Adrenal gland (tissue), 12 donors: ENCODE results near the gene LAMP1. TPM values are rescaled to one million over a fixed set of nuclear protein-coding genes. Genes with fewer than 3 reads are reported as not detected.
"Not testable (repeated sequence)": the region's sequence is repeated elsewhere in the genome, so short reads cannot be mapped to it uniquely, and the experiment has no call there.

Experiments used
- DNase-seq, 7 donors: peaks; one replicate each; pipeline ENCODE4 v3.0.0-alpha.2; 2019 to 2020
- H3K27ac ChIP-seq, 5 donors: fragments of 200-600 bp; sonication (generic) in 4 of 5; 1 replicate in 3 of 5; 2 replicates in 2 of 5; pipeline versions ENCODE4 v1.5.1 to v1.8.0; 2016 to 2020; ENCODE audit warnings: mild to moderate bottlenecking in 1 of 5
- H3K27me3 ChIP-seq: fragments of 200-600 bp; 2 replicates; pipeline ENCODE4 v1.8.0; 2021
- H3K36me3 ChIP-seq, 2 donors: fragments of 200-600 bp; replicated peaks in 1 of 2; 1 replicate in 1 of 2; 2 replicates in 1 of 2; pipeline versions ENCODE4 v1.5.1 to v1.8.0; 2018 to 2022
- H3K4me1 ChIP-seq, 2 donors: fragments of 200-600 bp; replicated peaks in 1 of 2; 1 replicate in 1 of 2; 2 replicates in 1 of 2; pipeline versions ENCODE4 v1.5.1 to v1.8.0; 2018 to 2021
- H3K4me3 ChIP-seq, 4 donors: fragments of 200-600 bp; sonication (generic) in 3 of 4; one replicate each; pipeline ENCODE4 v1.5.1; 2016 to 2018
- H3K9me3 ChIP-seq, 3 donors: fragments of 200-600 bp; sonication (generic) in 1 of 3; replicated peaks in 1 of 3; 1 replicate in 2 of 3; 2 replicates in 1 of 3; pipeline versions ENCODE4 v1.5.1 to v1.8.0; 2016 to 2021
- POLR2A ChIP-seq, 2 donors: fragments of 450-650 bp; IDR thresholded peaks; one replicate each; pipeline ENCODE4 v1.6.1; 2017; ENCODE audit warnings: antibody characterized with exemption in 2 of 2, mild to moderate bottlenecking in 2 of 2, moderate library complexity in 1 of 2
- WGBS, 4 donors: extraction: QIAGEN DNeasy Blood & Tissue Kit in 2 of 4; methylation state at CpG; one replicate each; pipeline versions ENCODE4 v1.1.5 to v1.1.7; 2013 to 2017; 5-methylcytosine and 5-hydroxymethylcytosine counted together
- intact Hi-C, 2 donors: fragments of 100-400 bp; cut with DNase I; formaldehyde crosslinking; loops; one replicate each; pipeline versions ENCODE4 v1.14.1 to v1.15.0; 2022 to 2023
- polyA plus RNA-seq, 3 donors: library from polyadenylated mRNA; stranded (reverse); fragments of 200-250 nt in 2 of 3; fragments of 350-450 nt in 1 of 3; fragmentation: Illumina TruSeq in 1 of 3; extraction: RNeasy Lipid Tissue Mini Kit (QIAGEN cat#74804) in 1 of 3; gene quantifications; one replicate each; pipeline ENCODE4 v1.2.3, GENCODE V29; 2013 to 2014
- total RNA-seq, 9 donors: library from RNA; depleted of rRNA in 4 of 9; stranded (reverse); fragments of >200 nt in 4 of 9; fragments of 120-200 nt in 1 of 9; fragmentation: NEBNext Ultra II Directional in 1 of 9; extraction: Animal tissue kit (Norgen Biotek cat#: 25700) in 1 of 9; gene quantifications; one replicate each; pipeline versions ENCODE4 v1.1.0 to v1.2.4, GENCODE V29; 2013 to 2023
- TF ChIP-seq, protein P1 (sequence below), 6 experiments: fragments of 450-650 bp in 4 of 6; fragments of 200-600 bp in 2 of 6; sonication (generic) in 1 of 6; IDR thresholded peaks; 1 replicate in 5 of 6; 2 replicates in 1 of 6; pipeline versions ENCODE4 v1.5.1 to v1.8.0; 2016 to 2021; ENCODE audit warnings: antibody characterized with exemption in 6 of 6, mild to moderate bottlenecking in 2 of 6, moderate library complexity in 1 of 6
- donor health status: healthy with polysubstance abuse.
- donor health status: Bipolar disorder and iron deficiency.
- donor health status: DM: yes; HTN: yes; CAD: no.
- donor health status: DM: no; HTN: no; CAD: no.
- donor health status: DM: no; HTN: no; CAD: no.
- donor health status: DM: yes; HTN: yes; CAD: no.

The LAMP1 gene
- total and polyA plus RNA-seq, 12 donors = 40.6 to 267 (median 172) TPM

DNA sequence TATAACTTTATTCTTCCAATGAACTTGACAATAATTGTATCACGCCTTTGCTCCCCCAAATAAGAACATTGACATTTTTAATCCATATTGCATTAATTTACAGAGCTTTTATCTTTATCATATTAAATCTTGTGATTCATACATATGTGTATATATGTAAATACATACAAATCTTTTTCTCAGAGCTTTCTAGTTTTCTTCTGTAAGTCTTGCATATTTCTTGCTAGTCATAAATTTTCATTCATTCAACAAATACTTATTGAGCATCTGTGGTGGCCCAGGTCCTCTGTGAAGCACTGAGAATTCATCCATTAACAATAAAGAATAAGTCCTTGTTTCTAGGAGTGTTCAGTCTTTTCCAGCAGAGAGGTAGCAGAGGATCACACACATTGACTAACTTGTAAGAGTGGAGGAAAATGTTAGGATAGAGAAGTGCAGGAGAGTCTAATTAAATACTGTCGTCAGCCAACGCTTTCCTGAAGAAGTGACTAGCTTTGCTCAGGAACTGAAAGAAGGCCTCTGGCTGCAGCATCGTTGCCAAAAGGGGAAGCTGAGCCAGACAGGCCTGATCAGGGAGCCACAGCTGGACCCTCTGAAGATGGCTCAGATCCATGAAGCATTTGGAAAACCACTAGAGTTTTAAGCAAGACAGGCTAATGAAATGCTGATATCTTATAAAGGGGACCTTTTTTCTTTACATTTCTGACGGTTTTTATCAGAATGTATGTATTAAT lies 38.6 kb upstream of the LAMP1 start:
- TF ChIP-seq, protein P1, sequence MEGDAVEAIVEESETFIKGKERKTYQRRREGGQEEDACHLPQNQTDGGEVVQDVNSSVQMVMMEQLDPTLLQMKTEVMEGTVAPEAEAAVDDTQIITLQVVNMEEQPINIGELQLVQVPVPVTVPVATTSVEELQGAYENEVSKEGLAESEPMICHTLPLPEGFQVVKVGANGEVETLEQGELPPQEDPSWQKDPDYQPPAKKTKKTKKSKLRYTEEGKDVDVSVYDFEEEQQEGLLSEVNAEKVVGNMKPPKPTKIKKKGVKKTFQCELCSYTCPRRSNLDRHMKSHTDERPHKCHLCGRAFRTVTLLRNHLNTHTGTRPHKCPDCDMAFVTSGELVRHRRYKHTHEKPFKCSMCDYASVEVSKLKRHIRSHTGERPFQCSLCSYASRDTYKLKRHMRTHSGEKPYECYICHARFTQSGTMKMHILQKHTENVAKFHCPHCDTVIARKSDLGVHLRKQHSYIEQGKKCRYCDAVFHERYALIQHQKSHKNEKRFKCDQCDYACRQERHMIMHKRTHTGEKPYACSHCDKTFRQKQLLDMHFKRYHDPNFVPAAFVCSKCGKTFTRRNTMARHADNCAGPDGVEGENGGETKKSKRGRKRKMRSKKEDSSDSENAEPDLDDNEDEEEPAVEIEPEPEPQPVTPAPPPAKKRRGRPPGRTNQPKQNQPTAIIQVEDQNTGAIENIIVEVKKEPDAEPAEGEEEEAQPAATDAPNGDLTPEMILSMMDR (IDR thresholded peaks at IDR 0.05) = no peak
- no peak for TF ChIP-seq POLR2A (IDR thresholded peaks at IDR 0.05)
- Histone ChIP-seq H3K4me1 (no peaks in the 10 kb centered on the region), H3K9me3 (no peaks in the 10 kb centered on the region), H3K27me3 (no peaks in the 10 kb centered on the region), H3K36me3 (peaks cover 0 to 64% of the 10 kb centered on the region in 2 donors), H3K27ac (no peak overlapping the region), H3K4me3 (no peak overlapping the region)
- WGBS, 4 donors = 82 to 87% (median 84%) methylated on average over 5 of the region's 5 CpGs
- DNase-seq = peak in 2 of 7 donors; percentile 38 to 48
- intact Hi-C loops = no loop called here

DNA sequence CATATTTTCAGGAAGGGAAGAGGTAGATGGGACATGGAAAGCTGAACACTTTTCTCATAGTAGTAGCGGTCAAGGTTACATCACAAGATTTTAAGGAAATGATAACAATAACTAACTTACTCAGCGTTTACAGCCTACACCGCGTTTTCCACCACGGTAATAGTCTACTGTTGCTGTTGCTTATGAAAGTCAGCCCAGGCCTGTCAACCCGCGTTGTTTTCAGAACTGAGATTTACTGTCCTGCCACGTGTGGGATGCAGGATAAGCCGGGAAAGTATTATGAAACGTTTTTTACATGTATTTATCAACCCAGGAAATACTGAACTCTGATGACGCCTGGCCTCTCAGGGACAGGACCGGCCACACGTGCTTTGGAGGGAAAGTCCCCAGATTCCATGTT lies 36.0 kb upstream of the LAMP1 start:
- Histone ChIP-seq H3K27ac (no peak overlapping the region), H3K36me3 (peaks cover 0 to 54% of the 10 kb centered on the region in 2 donors), H3K4me1 (no peaks in the 10 kb centered on the region), H3K9me3 (no peaks in the 10 kb centered on the region), H3K4me3 (no peak overlapping the region), H3K27me3 (no peaks in the 10 kb centered on the region)
- DNase-seq = peak in 1 of 7 donors; percentile 33
- no peak for TF ChIP-seq POLR2A (IDR thresholded peaks at IDR 0.05)
- TF ChIP-seq, protein P1 (IDR thresholded peaks at IDR 0.05) = no peak
- WGBS, 4 donors = 81 to 87% (median 84%) methylated on average over 13 of the region's 13 CpGs
- intact Hi-C loops = no loop called here

DNA sequence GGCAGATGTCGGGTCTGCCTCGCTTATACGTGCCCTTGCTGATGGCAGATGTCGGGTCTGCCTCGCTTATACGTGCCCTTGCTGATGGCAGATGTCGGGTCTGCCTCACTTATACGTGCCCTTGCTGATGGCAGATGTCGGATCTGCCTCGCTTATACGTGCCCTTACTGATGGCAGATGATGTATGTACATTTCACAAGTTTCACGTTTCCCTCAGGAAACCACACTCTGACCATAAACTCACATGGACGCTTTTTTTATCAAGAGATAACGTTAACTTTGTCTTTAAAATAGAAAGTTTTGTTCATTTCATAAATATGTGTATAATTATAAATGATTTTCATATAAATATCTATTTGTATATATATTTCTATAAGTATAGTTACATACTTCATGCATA lies 34.0 kb upstream of the LAMP1 start:
- intact Hi-C loops, DNase-seq: not testable (repeated sequence)
- peaks cover 0 to 34% of the 10 kb centered on the region in 2 donors for H3K36me3 ChIP-seq

DNA sequence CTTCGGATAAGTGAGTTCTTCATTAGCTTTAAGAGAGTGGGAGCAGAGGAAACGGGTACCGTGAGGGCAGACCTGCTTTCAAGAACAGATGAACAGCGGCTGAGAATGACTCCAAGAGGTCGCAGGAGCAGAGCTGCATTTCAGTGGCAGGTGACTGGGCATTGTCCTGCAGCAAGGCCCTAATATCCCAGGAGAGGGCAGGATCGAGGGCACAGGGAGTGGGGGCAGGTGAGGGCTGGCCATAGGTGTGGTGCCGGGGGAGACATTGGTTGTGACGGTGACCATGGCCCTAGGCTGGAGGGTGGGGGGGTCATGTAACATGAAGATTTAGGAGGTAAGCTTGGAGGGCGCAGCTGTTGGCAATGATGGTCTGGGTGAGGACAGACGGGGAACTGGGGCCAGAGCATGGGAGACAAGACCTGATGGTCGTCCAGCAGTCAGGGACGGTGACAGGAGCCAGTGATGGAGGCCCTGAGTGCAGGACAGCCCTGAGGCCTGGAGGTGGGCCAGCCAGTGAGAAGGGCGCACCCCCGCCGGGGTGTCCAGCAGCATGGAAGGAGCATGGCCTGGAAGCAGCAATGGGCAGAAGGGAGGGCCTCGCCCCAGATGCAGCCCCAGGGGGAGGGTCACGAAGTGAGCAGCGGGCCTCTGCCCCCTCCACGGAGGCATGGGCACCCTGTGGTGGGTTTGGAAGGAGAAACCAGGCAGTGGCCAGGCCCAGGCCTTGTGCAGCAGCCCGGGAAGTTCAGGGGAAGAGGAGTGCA lies 29.2 kb upstream of the LAMP1 start:
- 89 to 94% (median 93%) methylated on average over 17 to 20 of the region's 20 CpGs for WGBS, 4 donors
- Histone ChIP-seq H3K27me3 (no peaks in the 10 kb centered on the region), H3K4me1 (no peaks in the 10 kb centered on the region), H3K27ac (no peak overlapping the region), H3K9me3 (no peaks in the 10 kb centered on the region), H3K36me3 (peaks cover 0 to 10% of the 10 kb centered on the region in 2 donors), H3K4me3 (no peak overlapping the region)
- DNase-seq = peak in 1 of 7 donors; percentile 45
- intact Hi-C loops = no loop called here
- TF ChIP-seq, protein P1 (IDR thresholded peaks at IDR 0.05) = no peak
- no peak for TF ChIP-seq POLR2A (IDR thresholded peaks at IDR 0.05)

More for the DNA sequence above, 34.0 kb upstream of the LAMP1 start:
- H3K9me3 ChIP-seq, H3K27ac ChIP-seq, H3K4me1 ChIP-seq, H3K4me3 ChIP-seq, H3K27me3 ChIP-seq: not testable (repeated sequence)
- WGBS, 4 donors = 82 to 85% (median 83%) methylated on average over 7 to 14 of the region's 14 CpGs
